NCI-H1105 (cell line): ENCODE data around the gene AOX1.
"Not testable (repeated sequence)": the region's sequence is repeated elsewhere in the genome, so short reads cannot be mapped to it uniquely, and the experiment has no call there.

ENCODE experiments used
- DNase-seq: peaks from one replicate; lab custom pipeline; 2025; lab: John Stamatoyannopoulos, UW

The AOX1 gene

DNA sequence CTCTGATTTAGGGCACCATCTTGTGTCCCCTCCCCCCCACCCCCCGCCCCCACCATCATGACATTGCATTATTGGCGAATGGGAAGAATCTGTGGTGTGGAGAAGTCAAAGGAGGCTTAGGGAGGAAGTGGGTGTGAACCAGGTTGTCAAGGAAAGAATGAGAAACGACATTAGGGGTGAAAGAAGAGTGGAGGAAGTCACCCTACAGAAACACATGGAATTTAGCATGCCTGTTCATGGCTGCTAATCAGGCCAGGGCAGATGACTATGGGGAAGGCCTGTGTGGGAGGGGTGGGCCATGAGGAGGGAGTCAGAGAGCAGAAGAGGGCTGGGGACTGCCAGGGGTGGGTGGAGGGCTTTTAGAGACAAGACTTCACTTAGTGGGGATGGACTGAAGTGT, 81.6 kb downstream of the AOX1 start:
- DNase-seq, result no peak

DNA sequence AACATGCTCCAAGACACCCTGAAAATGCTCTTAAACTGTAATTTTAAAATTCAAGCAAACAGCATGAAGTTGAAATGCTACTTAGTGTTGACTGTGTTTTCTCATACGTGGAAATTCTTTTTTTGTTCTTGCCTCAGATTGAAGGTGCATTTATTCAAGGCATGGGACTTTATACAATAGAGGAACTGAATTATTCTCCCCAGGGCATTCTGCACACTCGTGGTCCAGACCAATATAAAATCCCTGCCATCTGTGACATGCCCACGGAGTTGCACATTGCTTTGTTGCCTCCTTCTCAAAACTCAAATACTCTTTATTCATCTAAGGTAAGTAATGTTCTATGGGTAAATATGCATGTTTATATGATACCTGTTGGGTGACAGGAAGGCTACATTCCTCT, 82.7 kb downstream of the AOX1 start:
- DNase-seq, result no peak

GRCh38 chr2:200669308-200669707, 83.5 kb downstream of the AOX1 start:
- DNase-seq, result no peak

- DNase-seq, result no peak
These were observed 84.5 kb downstream of the AOX1 start for GRCh38 chr2:200670313-200670712.

GRCh38 chr2:200670751-200671150, 84.9 kb downstream of the AOX1 start:
- no peak for DNase-seq

DNA sequence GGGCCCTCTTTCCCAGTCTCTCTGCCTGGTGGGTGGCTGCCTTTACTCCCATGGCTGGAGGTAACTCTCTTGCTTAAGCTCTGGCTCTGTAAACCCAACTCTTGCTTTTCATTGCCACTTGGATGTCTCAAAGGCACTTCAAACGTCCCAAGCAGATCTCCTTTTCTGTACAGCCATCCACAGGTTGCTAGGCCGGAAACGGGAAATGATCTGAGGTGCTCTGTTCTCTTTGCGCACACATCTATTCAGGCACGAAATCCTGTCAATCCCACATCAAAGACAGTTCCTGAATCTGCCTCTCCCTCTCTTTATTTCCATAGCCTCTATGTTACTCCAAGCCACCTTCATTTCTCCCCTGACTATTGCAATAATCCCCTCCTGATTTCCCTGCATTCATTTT, 87.4 kb downstream of the AOX1 start:
- DNase-seq, result no peak

DNA sequence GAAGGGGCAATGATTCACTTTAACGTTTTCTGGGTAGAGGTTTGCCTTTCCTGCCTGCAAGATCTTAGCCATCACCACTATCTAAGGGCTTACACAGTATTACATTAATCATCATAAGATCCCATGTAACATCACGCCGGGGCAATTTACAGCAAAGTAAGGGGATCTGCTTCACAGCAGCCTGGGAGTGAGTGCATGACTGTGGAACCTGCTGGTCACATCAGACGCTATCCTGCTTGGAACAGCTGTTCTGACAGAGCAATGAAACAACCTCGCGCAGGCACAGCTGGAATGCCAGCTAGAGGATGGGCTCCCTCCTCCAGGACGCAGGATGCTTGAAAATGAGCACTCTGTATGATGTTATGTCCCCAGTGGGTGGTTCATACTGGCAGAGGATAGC, 89.0 kb downstream of the AOX1 start:
- DNase-seq, result no peak

- no peak for DNase-seq
These were observed 91.4 kb downstream of the AOX1 start for GRCh38 chr2:200677171-200677570.

- no peak for DNase-seq
These were observed 92.1 kb downstream of the AOX1 start for GRCh38 chr2:200677721-200678532.

GRCh38 chr2:200679127-200679526, 93.3 kb downstream of the AOX1 start:
- DNase-seq, result no peak

DNA sequence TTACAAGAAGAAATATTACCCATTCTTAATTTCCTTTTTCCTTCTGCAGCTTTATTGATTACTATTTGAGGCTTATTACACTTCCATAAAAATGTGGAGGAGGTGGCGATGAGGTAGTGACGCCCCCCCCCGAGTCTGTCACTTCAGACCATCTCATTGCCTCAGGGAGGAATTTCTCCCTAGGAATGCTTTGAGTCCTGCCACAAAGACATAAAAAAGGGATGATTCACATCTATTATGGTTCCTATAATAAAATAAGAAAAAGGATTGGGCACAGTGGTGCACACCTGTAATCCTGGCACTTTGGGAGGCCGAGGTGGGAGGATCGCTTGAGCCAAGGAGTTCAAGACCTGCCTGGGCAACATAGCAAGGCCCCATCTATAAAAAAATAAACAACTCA, 93.7 kb downstream of the AOX1 start:
- no peak for DNase-seq

DNA sequence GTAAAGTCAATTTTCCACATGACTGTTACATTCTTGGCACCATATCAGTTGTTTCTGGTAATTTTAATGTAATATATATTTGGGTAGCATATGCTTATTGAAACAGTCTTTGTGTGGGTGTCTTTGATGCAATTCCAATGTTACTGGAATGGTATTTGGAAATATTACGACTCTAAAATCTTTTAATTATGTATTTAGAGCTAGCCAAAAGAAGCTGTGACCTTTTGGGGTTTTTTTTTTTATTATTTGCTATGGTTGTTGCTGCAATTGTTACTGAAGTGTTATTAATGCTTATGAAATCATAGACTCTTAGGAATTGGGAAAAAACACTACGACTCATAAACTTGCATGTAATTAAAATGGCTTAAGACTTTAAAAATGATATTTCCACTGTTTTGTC, 95.9 kb downstream of the AOX1 start:
- no peak for DNase-seq

DNA sequence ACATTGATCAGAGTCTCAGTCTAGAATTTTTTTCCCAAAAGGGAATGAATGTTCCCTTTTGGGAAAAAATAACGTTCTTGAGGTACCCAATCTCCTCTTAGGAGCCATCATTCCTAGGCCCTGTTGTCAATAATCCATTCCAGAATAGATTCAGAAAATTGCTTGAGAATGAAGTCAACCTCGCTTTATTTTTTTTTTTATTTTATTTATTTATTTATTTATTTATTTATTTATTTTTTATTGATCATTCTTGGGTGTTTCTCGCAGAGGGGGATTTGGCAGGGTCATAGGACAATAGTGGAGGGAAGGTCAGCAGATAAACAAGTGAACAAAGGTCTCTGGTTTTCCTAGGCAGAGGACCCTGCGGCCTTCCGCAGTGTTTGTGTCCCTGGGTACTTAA, 96.6 kb downstream of the AOX1 start:
- DNase-seq, result not testable (repeated sequence)

DNA sequence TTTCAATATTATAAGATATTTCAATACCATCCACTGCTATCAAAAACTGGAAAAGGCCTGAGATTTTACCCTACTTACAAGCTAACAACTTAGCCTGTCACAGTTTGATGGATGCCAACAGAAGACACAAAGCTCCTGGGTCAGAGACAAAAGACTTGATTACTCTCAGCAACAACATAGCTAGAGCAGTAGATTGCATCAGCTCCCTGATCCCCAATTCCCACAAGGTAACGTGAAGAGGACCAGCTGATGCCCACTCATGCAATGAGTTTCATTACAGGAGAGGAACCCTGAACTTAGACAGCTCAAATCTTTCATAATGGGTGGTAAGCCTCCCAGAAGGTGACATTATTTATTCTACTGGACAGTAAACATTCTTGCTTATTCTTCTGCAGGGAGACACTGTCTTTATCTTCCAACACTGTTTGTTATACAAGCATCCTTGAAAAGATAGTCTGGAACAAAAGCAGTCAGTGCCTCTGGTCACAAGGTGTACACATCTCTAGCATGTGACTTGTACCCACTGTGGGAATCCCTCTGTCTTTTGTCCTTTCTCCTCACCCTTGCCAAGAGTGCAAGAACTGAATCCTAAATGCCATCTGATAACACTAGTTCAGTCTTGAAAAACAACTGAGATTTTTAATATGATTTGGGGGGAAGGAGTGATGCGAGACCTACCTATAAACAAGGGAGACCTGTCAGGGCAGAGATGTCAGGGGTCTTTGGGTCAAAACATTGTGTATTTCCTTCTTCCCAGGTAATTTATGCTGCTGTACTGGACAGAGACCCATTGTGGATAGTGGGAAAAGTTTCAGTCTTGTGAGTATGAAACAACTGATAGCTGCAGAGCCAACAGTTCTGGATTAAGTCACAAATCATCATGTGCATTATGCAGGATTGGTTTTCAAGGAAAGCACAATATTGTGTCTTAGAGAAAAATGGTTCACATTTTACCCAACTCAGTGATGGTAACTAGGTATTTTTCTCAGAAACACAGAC, 102.4 kb downstream of the AOX1 start:
- no peak for DNase-seq

- DNase-seq, result no peak
These were observed 103.3 kb downstream of the AOX1 start for GRCh38 chr2:200689115-200689514.

- no peak for DNase-seq
These were observed 108.1 kb downstream of the AOX1 start for GRCh38 chr2:200693836-200694470.

DNA sequence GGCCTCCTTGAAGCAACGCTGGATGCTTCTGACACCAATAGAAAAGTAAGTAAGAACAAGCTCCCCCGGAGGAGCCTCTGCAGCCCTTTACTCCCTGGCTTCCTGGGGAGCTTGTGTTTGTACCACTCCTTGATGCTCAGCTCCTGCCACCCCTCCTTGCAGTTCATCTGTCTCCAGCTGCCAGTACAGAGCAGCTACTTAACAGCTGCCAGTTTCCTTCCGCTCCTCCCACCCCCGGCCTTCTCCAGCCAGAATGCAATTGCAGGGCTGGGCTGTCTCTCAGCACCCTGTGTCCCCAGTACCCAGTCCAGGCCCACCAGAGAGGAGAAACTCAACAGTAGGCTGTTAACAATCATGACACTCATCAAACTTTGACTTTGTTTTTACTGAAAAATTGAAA, 109.4 kb downstream of the AOX1 start:
- no peak for DNase-seq

- no peak for DNase-seq
These were observed 109.8 kb downstream of the AOX1 start for GRCh38 chr2:200695601-200696000.

- no peak for DNase-seq
These were observed 112.4 kb downstream of the AOX1 start for GRCh38 chr2:200698217-200698616.

DNA sequence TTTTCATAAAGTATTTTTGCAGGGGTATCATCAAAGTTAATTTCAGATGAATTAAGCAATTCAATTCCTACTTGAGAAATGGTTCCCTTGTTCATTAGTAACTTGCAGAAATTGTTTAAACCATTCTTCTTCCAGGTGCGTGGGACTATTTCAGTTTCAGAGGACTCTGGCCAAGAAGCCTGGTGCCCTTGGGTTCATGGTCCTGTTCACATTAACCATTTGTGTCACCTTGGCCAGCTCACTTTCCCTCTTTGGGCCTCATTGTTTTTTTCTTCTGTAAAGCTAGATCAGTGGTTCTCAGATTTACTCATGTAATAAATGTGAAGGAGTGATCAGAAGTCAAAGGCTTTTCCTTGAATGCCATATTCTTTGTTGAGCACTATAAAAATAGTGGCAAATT, 113.5 kb downstream of the AOX1 start:
- DNase-seq, result no peak

- no peak for DNase-seq
These were observed 115.0 kb downstream of the AOX1 start for GRCh38 chr2:200700856-200701255.

- no peak for DNase-seq
These were observed 116.2 kb downstream of the AOX1 start for GRCh38 chr2:200702044-200702443.
